Adrenal gland (tissue), 5 donors: ENCODE results near the gene SPINDOC.

Experiments
- CTCF ChIP-seq, 6 experiments: fragments of 450-650 bp in 4 of 6; fragments of 200-600 bp in 2 of 6; sonication (generic) in 1 of 6; IDR thresholded peaks; 1 replicate in 5 of 6; 2 replicates in 1 of 6; pipeline versions ENCODE4 v1.5.1 to v1.8.0; 2016 to 2021; ENCODE audit warnings: antibody characterized with exemption in 6 of 6, mild to moderate bottlenecking in 2 of 6, moderate library complexity in 1 of 6
- POLR2A ChIP-seq, 2 donors: fragments of 450-650 bp; IDR thresholded peaks; one replicate each; pipeline ENCODE4 v1.6.1; 2017; ENCODE audit warnings: antibody characterized with exemption in 2 of 2, mild to moderate bottlenecking in 2 of 2, moderate library complexity in 1 of 2
- donor health status: DM: no; HTN: no; CAD: no.

- no peak for TF ChIP-seq CTCF (IDR thresholded peaks at IDR 0.05)
- no peak for TF ChIP-seq POLR2A (IDR thresholded peaks at IDR 0.05)
Observed at GRCh38 chr11:63766531-63767235, 46.6 kb upstream of the SPINDOC start.
